Endothelial cell of umbilical vein (primary cell): ENCODE results near the gene OR7C1.

Source experiments
- CTCF ChIP-seq, 2 donors: IDR thresholded peaks; 1 replicate in 1 of 2; 2 replicates in 1 of 2; pipeline ENCODE4 v1.5.1; 2011; ENCODE audit warnings: low read length in 2 of 2, mild to moderate bottlenecking in 2 of 2, moderate library complexity in 2 of 2, control low read depth in 1 of 2, inconsistent platforms in 1 of 2, low read depth in 1 of 2; ENCODE audit not compliant: insufficient read depth in 1 of 2; ENCODE audit errors: extremely low read depth in 1 of 2
- EZH2 ChIP-seq: IDR thresholded peaks from 2 replicates; pipeline ENCODE4 v1.6.1; 2012; ENCODE audit warnings: borderline replicate concordance, low read depth, mild to moderate bottlenecking, moderate library complexity, low read length, inconsistent platforms; ENCODE audit not compliant: severe bottlenecking
- GATA2 ChIP-seq: IDR thresholded peaks from 2 replicates; pipeline ENCODE4 v1.7.0; 2011; ENCODE audit warnings: low read depth, mild to moderate bottlenecking, moderate library complexity, mixed read lengths, low read length; ENCODE audit not compliant: insufficient read length, insufficient read depth
- JUN ChIP-seq: IDR thresholded peaks from 2 replicates; pipeline ENCODE4 v1.6.1; 2011; ENCODE audit warnings: borderline replicate concordance, low read depth; ENCODE audit not compliant: insufficient read length, insufficient read depth
- MYC ChIP-seq: IDR thresholded peaks from one replicate; pipeline ENCODE4 v1.6.1; 2011; ENCODE audit warnings: mild to moderate bottlenecking, low read depth, low read length
- POLR2A ChIP-seq: IDR thresholded peaks from 2 replicates; pipeline ENCODE4 v1.6.1; 2012; ENCODE audit warnings: low read depth, mild to moderate bottlenecking, control low read depth, low read length

GRCh38 chr19:14772467-14772866 is 62.5 kb downstream of the OR7C1 start:
- no peak for TF ChIP-seq EZH2
- no peak for TF ChIP-seq CTCF (IDR thresholded peaks at IDR 0.05; ENCODE audit: extremely low read depth in 1 of 2, insufficient read depth in 1 of 2, low read depth in 1 of 2, low read length in 2 of 2)
- no peak for TF ChIP-seq JUN
- no peak for TF ChIP-seq MYC
- no peak for TF ChIP-seq POLR2A
- no peak for TF ChIP-seq GATA2
